ENCODE results near the gene PACSIN2.
"Not testable (repeated sequence)": the region's sequence is repeated elsewhere in the genome, so short reads cannot be mapped to it uniquely, and the experiment has no call there.

The PACSIN2 gene

GRCh38 chr22:43014869-43015676 is at the start of gene PACSIN2:
PACSIN2 (minus strand) TSS chr22:43015149; CDS start chr22:42912080, 103,069 bp downstream.
- peak; percentile 97 to 99 (median 98) for DNase-seq (ENCODE audit: low read depth in 3 of 3)

DNA sequence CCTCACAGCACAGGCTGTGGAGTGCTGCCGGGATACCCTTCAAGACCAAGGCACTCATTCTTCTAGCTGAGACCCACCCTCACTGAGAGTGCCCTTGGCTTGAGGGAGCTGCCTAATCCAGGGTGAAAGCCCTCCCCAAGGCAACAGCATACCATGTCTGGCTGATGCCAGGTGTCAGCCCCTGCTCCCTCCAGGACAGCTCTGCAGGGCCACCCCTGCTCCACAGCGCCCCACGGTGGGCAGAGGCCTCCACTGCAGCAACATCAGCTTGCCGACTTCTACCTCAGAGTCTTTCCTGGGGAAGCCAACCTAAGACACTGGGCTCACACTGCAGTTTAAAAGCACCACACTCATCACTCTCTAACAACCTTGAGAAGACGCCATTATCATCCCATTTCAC is 45.2 kb upstream of the PACSIN2 start:
- peak in 1 of 3 experiments; percentile 15 for DNase-seq (ENCODE audit: low read depth in 3 of 3)

- DNase-seq (ENCODE audit: low read depth in 3 of 3): no peak
Observed at GRCh38 chr22:43057641-43058040, 42.7 kb upstream of the PACSIN2 start.

GRCh38 chr22:43053176-43053575 is 38.2 kb upstream of the PACSIN2 start:
- DNase-seq (ENCODE audit: low read depth in 3 of 3): no peak

DNA sequence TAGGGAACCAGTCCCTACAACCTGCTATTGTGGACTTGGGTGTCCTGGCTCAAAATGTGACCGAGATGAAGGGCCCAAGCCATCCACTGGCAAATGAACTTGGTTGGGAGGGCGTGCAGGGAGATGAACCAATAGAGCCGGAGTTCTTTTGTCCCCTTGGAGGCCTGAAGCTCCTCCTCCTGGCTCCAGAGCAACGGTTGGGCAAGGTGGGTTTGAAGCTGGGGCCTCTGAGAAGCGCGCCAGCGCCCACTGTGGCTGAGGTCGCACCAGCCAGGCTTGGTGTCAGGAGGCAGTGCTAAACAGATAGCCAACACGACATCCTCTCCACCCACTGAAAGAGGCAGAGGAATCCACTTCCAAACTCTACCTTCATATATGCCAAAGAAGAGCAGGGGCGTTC is 36.0 kb upstream of the PACSIN2 start:
- no peak for DNase-seq (ENCODE audit: low read depth in 3 of 3)

DNA sequence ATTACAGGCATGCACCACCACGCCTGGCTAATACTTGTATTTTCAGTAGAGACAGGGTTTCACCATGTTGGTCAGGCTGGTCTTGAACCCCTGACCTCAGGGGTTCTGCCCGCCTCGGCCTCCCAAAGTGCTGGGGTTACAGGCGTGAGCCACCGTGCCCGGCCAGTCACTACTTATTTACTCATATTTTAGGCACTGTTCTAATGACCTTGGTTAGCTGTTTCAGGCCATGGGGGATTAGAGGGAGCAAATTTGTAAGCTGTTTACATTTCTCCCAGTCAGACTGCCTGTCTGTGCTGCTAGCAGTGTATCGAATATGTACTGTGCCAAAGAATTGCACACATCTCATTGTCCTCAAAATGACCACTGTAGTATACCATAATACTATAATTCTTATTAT is 32.7 kb upstream of the PACSIN2 start:
- DNase-seq (ENCODE audit: low read depth in 3 of 3): no peak

- no peak for DNase-seq (ENCODE audit: low read depth in 3 of 3)
Observed at GRCh38 chr22:43044290-43044712, 29.4 kb upstream of the PACSIN2 start.

GRCh38 chr22:43042101-43042780 is 27.3 kb upstream of the PACSIN2 start:
- DNase-seq (ENCODE audit: low read depth in 3 of 3): no peak

DNA sequence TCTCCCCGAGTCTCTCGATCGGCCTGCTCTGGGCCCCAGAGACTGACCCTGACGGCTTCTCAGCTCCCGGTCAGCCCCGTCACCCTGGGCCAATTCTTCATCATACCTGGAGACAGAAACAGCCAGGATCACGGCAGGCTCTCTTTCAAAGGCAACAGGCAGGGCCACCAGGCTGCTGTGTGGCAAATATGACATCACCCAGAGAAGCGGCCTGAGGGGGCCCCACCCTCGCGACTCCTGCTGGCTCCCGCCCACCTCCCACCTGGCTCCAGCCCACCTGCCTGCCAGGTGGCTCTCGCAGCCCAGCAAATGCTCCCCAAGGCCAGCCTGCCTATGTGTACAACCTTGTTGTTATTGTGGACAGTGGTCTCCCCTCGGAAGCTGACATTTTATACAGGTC is 24.9 kb upstream of the PACSIN2 start:
- DNase-seq (ENCODE audit: low read depth in 3 of 3): no peak

DNA sequence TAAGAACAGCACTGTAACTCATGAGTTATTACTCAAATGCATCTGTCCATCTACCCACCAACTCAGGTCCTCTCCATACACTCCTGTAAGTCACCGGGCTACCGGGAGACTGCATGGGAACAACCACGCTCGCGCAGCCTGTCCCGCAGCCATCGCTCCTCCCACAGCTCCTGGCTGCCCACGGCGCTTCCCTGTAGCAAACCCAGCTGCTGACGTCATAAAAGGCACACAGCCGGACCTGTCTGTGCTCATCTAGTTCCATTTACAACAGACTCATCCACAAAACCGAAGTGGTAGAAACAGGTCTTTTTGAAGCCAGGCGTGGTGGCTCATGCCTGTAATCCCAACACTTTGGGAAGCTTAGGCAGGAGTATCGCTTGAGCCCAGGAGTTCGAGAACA is 23.4 kb upstream of the PACSIN2 start:
- DNase-seq (ENCODE audit: low read depth in 3 of 3): no peak

GRCh38 chr22:43036282-43036829 is 21.4 kb upstream of the PACSIN2 start:
- DNase-seq (ENCODE audit: low read depth in 3 of 3): no peak

DNA sequence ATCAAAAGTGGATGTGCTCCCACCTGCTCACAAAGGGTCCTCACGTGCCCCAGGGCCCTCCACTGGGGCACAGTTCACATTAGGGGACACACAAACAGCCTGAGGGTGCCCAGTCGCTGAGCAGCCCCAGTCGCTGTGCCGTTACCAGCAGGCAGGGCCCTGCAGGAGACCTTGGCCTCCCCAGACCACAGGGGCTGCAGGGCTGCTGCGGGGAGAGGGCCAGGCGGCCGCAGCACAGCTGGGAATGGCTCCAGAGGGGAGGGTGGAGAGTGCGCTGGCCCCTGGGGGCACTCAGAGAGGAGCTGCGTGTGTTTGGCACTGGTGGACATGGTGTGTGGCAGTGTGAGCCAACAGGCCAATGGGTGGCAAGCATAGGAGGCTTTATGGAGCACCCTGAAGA is 20.3 kb upstream of the PACSIN2 start:
- DNase-seq (ENCODE audit: low read depth in 3 of 3): no peak

DNA sequence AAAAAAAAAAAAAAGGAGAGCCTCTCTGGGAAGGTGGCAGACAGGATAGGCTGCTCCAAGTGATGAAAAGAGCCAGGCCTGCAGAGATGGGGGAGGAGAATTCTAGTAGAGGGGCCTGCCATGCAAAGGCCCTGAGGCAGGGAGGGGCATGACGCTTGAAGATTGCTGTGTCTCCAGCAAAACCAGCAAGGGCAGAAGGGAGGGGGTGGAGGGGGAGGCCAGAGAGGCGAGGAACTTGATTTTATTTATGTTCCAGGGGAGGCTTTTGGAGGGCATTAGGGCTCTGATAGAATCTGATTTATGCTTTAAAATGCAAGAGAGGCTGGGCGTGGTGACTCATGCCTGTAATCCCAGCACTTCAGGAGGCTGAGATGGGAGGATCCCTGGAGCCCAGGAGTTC is 16.7 kb upstream of the PACSIN2 start:
- DNase-seq (ENCODE audit: low read depth in 3 of 3): no peak

GRCh38 chr22:43018615-43019014 is 3.7 kb upstream of the PACSIN2 start:
- DNase-seq (ENCODE audit: low read depth in 3 of 3): no peak

DNA sequence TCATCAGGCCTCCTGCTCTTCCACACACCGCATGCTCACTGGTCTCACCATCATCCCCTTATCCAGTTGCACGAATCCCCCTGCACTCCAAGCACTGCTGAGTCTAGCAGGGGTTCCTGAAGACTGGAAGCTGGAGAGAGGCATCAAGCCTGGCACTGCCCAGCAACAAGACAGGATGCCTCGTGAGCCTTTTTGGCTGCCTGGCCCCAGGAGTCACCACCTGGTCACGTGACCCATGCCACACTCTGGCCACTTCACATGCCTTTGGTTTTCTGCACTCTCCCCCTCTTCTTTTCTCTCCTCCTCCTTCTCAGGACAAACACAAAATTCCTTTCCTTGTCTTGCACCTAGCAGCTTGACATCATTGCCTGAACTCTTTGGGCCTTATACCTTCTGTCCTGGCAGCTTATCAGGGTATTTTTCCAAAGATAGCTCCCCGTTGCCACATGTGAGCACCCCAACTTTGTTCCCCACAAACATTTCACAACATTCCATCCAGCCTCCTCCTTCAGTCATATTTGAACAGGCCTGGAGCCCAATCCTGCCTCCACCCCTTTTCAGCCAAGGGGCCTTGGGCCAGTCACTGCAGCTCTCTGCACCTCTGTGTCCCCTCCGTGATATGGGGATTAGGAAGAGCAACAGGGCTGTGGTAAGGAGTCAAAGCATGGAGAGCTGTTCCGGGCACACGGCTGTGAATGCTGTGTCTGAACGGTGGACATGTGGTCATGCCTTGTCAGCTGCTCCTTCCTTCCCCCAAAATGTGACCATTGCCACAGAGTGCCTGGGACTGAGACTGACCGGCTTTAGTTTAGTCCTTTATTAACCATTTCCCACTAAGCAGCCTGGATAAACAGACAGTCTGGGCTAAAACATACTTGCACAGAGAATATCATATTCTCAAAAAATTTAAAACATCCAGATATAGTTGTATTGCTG is 2.8 kb upstream of the PACSIN2 start:
- DNase-seq (ENCODE audit: low read depth in 3 of 3): no peak

DNA sequence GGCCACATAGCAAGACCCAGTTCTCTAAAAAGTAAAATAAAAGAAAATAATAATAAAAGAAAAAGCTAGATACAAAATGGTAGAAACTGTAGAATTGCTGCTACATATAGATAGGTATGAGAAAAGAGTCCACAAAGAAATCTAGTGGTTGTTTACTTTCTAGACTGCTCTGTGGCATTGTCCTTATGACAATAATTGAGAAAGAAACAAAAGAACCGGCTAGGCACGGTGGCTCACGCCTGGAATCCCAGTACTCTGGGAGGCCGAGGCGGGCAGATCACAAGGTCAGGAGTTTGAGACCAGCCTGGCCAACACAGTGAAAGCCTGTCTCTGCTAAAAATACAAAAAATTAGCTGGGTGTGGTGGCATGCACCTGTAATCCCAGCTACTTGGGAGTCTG is 1.2 kb upstream of the PACSIN2 start:
- DNase-seq (ENCODE audit: low read depth in 3 of 3): not testable (repeated sequence)

DNA sequence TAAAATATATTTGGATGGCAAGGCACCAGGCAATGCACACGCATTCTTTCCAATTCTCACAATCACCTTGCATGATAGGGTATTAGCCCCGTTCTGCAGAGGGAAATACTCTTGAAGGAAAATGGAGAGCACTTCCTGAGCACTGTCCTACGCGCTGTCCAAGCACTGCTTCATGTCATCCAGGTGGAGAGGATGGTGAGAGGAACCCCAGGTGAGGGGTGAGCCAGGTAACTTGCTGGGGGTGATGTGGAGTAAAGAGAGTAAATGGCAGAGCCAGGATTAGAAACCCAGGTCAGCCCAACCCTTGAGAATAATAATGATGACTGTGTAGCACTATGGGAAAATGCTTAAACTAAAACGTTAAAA is 711 bp upstream of the PACSIN2 start:
- no peak for DNase-seq (ENCODE audit: low read depth in 3 of 3)

DNA sequence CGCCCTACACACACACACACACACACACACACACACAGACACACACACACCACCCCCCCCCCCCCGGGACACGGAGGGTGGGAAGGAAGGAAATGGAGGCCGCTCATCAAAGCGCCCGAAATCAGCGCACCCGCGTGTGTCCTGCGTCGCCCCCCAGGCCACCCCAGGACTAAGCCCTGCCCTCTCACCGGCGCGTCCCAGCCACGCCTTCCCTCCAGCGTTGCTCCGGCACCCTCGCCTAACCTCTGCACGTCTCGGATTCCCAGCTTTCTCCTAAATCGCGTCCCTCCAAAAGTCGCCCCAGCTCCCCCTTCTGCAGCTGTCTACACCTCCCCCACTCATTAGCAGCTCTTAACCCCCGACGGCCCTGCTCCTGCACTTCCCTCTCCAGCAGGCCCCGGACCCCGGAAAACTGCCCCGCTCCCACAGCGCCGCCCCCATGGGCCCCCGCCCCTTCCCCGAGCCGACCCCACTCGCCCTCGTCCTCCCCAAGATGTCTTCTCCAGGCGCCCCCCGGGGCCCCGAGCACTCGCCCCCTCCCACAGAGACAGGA is 557 bp downstream of the PACSIN2 start:
- DNase-seq (ENCODE audit: low read depth in 3 of 3): peak in 2 of 3 experiments; percentile 16 to 17

GRCh38 chr22:43013355-43014315 is 1.3 kb downstream of the PACSIN2 start:
- no peak for DNase-seq (ENCODE audit: low read depth in 3 of 3)

GRCh38 chr22:43012390-43012789 is 2.6 kb downstream of the PACSIN2 start:
- no peak for DNase-seq (ENCODE audit: low read depth in 3 of 3)

Measured in stimulated activated CD4-positive, alpha-beta T cell treated with anti-CD3 and anti-CD28 coated beads, TNF-alpha, amount 100 ng/mL, for 4 hours (primary cell).